Liver (tissue), 3 donors: ENCODE measurements around the gene TMEM131.

ENCODE experiments used
- ATF3 ChIP-seq: IDR thresholded peaks from 2 replicates; pipeline ENCODE4 v1.6.1; 2016; ENCODE audit warnings: antibody characterized with exemption
- CTCF ChIP-seq: fragments of 150-350 bp; IDR thresholded peaks from 2 replicates; pipeline ENCODE4 v1.5.1; 2017; ENCODE audit warnings: improper control_type of control experiment, low read depth, low read length; ENCODE audit not compliant: missing input control
- EGR1 ChIP-seq, 2 donors: IDR thresholded peaks; 2 replicates each; pipeline ENCODE4 v1.6.1; 2016 to 2018; ENCODE audit warnings: antibody characterized with exemption in 2 of 2, low read depth in 2 of 2
- FOXA2 ChIP-seq: IDR thresholded peaks from 2 replicates; pipeline ENCODE4 v1.6.1; 2016; ENCODE audit warnings: antibody characterized with exemption
- GABPA ChIP-seq, 2 donors: IDR thresholded peaks in 1 of 2; conservative IDR thresholded peaks in 1 of 2; 2 replicates each; pipeline ENCODE4 v1.6.1; 2016; ENCODE audit warnings: antibody characterized with exemption in 2 of 2, mild to moderate bottlenecking in 1 of 2, moderate library complexity in 1 of 2
- MAX ChIP-seq: IDR thresholded peaks from 2 replicates; pipeline ENCODE4 v1.6.1; 2016; ENCODE audit warnings: antibody characterized with exemption
- RAD21 ChIP-seq, 2 donors: IDR thresholded peaks; 2 replicates each; pipeline ENCODE4 v1.6.1; 2016; ENCODE audit warnings: antibody characterized with exemption in 2 of 2, mild to moderate bottlenecking in 2 of 2
- REST ChIP-seq: IDR thresholded peaks from 2 replicates; pipeline ENCODE4 v1.6.1; 2016; ENCODE audit warnings: antibody characterized with exemption, mild to moderate bottlenecking
- RXRA ChIP-seq, 2 donors: IDR thresholded peaks; 2 replicates each; pipeline ENCODE4 v1.6.1; 2017 to 2018; ENCODE audit warnings: antibody characterized with exemption in 2 of 2, mild to moderate bottlenecking in 1 of 2
- SP1 ChIP-seq: IDR thresholded peaks from 2 replicates; pipeline ENCODE4 v1.6.1; 2018; ENCODE audit warnings: antibody characterized with exemption, mild to moderate bottlenecking
- TAF1 ChIP-seq: conservative IDR thresholded peaks from 2 replicates; pipeline ENCODE4 v1.6.1; 2016; ENCODE audit warnings: antibody characterized with exemption, mild to moderate bottlenecking
- YY1 ChIP-seq: IDR thresholded peaks from 2 replicates; pipeline ENCODE4 v1.6.1; 2016; ENCODE audit warnings: antibody characterized with exemption, mild to moderate bottlenecking
- ZBTB33 ChIP-seq: IDR thresholded peaks from 2 replicates; pipeline ENCODE4 v1.6.1; 2016; ENCODE audit warnings: antibody characterized with exemption
- donor health status: healthy.
- donor health status: healthy.

- no peak for TF ChIP-seq CTCF
- no peak for TF ChIP-seq MAX
- TF ChIP-seq RAD21 (IDR thresholded peaks at IDR 0.05): no peak
- TF ChIP-seq SP1: no peak
- no peak for TF ChIP-seq ZBTB33
- no peak for TF ChIP-seq YY1
- no peak for TF ChIP-seq REST
- no peak for TF ChIP-seq GABPA (IDR thresholded peaks at IDR 0.05 in 1 of 2, conservative IDR thresholded peaks at IDR 0.05 in 1 of 2)
- TF ChIP-seq TAF1: no peak
- no peak for TF ChIP-seq RXRA (IDR thresholded peaks at IDR 0.05)
- TF ChIP-seq FOXA2: no peak
- TF ChIP-seq ATF3: no peak
- no peak for TF ChIP-seq EGR1 (IDR thresholded peaks at IDR 0.05; ENCODE audit: low read depth in 2 of 2)
Measured at GRCh38 chr2:97723156-97724072, 272.3 kb downstream of the TMEM131 start.
